ENCODE measurements around the gene SDK1. TPM values are rescaled to one million over a fixed set of nuclear protein-coding genes. Genes with fewer than 3 reads are reported as not detected.

The SDK1 gene
- total RNA-seq, 1 donor from 2014 or later = 4.3 TPM

- Mint-ChIP-seq H3K27me3 (ENCODE audit: unreplicated experiment) (peaks cover 5% of the 10 kb centered on the region), H3K4me1 (ENCODE audit: unreplicated experiment) (no peaks in the 10 kb centered on the region), H3K27ac (ENCODE audit: unreplicated experiment) (no peak overlapping the region), H3K36me3 (ENCODE audit: low read depth, unreplicated experiment) (peaks cover 5% of the 10 kb centered on the region), H3K9me3 (ENCODE audit: unreplicated experiment) (peaks cover 17% of the 10 kb centered on the region), H3K4me3 (ENCODE audit: unreplicated experiment) (no peak overlapping the region)
- no peak for DNase-seq (ENCODE audit: low spot score)
- no peak for TF ChIP-seq CTCF (IDR thresholded peaks at IDR 0.05; ENCODE audit: unreplicated experiment)
These were observed 835.0 kb downstream of the SDK1 start for GRCh38 chr7:4136036-4136435.

- Mint-ChIP-seq H3K9me3 (ENCODE audit: unreplicated experiment) (peaks cover 17% of the 10 kb centered on the region), H3K4me3 (ENCODE audit: unreplicated experiment) (no peak overlapping the region), H3K36me3 (ENCODE audit: low read depth, unreplicated experiment) (peaks cover 5% of the 10 kb centered on the region), H3K27ac (ENCODE audit: unreplicated experiment) (no peak overlapping the region), H3K27me3 (ENCODE audit: unreplicated experiment) (peaks cover 6% of the 10 kb centered on the region), H3K4me1 (ENCODE audit: unreplicated experiment) (no peaks in the 10 kb centered on the region)
- peak; percentile 36 for TF ChIP-seq CTCF (IDR thresholded peaks at IDR 0.05; ENCODE audit: unreplicated experiment)
- DNase-seq (ENCODE audit: low spot score) = no peak
These were observed 835.6 kb downstream of the SDK1 start for GRCh38 chr7:4136501-4137110.

- Mint-ChIP-seq H3K27ac (ENCODE audit: unreplicated experiment) (no peak overlapping the region), H3K27me3 (ENCODE audit: unreplicated experiment) (peaks cover 7% of the 10 kb centered on the region), H3K9me3 (ENCODE audit: unreplicated experiment) (peaks cover 17% of the 10 kb centered on the region), H3K4me1 (ENCODE audit: unreplicated experiment) (no peaks in the 10 kb centered on the region), H3K4me3 (ENCODE audit: unreplicated experiment) (no peak overlapping the region), H3K36me3 (ENCODE audit: low read depth, unreplicated experiment) (peaks cover 5% of the 10 kb centered on the region)
- no peak for TF ChIP-seq CTCF (IDR thresholded peaks at IDR 0.05; ENCODE audit: unreplicated experiment)
- DNase-seq (ENCODE audit: low spot score) = no peak
These were observed 836.5 kb downstream of the SDK1 start for GRCh38 chr7:4137552-4137951.

GRCh38 chr7:4138866-4139265 is 837.8 kb downstream of the SDK1 start:
- H3K36me3 Mint-ChIP-seq (ENCODE audit: low read depth, unreplicated experiment) = peaks cover 5% of the 10 kb centered on the region
- no peak for DNase-seq (ENCODE audit: low spot score)
- H3K27ac Mint-ChIP-seq (ENCODE audit: unreplicated experiment) = no peak overlapping the region
- H3K4me3 Mint-ChIP-seq (ENCODE audit: unreplicated experiment) = no peak overlapping the region
- peaks cover 12% of the 10 kb centered on the region for H3K27me3 Mint-ChIP-seq (ENCODE audit: unreplicated experiment)
- TF ChIP-seq CTCF (IDR thresholded peaks at IDR 0.05; ENCODE audit: unreplicated experiment) = no peak
- H3K9me3 Mint-ChIP-seq (ENCODE audit: unreplicated experiment) = peaks cover 17% of the 10 kb centered on the region
- H3K4me1 Mint-ChIP-seq (ENCODE audit: unreplicated experiment) = no peaks in the 10 kb centered on the region

- no peak overlapping the region for H3K27ac Mint-ChIP-seq (ENCODE audit: unreplicated experiment)
These were observed 838.9 kb downstream of the SDK1 start for GRCh38 chr7:4139656-4140625.

More at GRCh38 chr7:4139656-4140625, 838.9 kb downstream of the SDK1 start:
- no peak for DNase-seq (ENCODE audit: low spot score)
- H3K27me3 Mint-ChIP-seq (ENCODE audit: unreplicated experiment) = peaks cover 15% of the 10 kb centered on the region
- peaks cover 16% of the 10 kb centered on the region for H3K9me3 Mint-ChIP-seq (ENCODE audit: unreplicated experiment)
- H3K4me1 Mint-ChIP-seq (ENCODE audit: unreplicated experiment) = peaks cover 7% of the 10 kb centered on the region
- no peak for TF ChIP-seq CTCF (IDR thresholded peaks at IDR 0.05; ENCODE audit: unreplicated experiment)
- H3K36me3 Mint-ChIP-seq (ENCODE audit: low read depth, unreplicated experiment) = peaks cover 3% of the 10 kb centered on the region
- peak overlapping the region; percentile 49 for H3K4me3 Mint-ChIP-seq (ENCODE audit: unreplicated experiment)

Measured in endothelial cell (in vitro differentiated cells).